GM12892 (cell line): ENCODE results near the gene TBRG4.
A peak's percentile ranks its signal among the peaks of the same experiment; 100 is the strongest.

ENCODE experiments used
- DNase-seq: peaks from one replicate; pipeline ENCODE4 v3.0.0; 2011; ENCODE audit not compliant: insufficient read length
- FAIRE-seq: peaks from 2 replicates; lab custom pipeline; 2011; peaks lifted over from hg19 to GRCh38; lab: Jason Lieb, UNC
- POLR2A ChIP-seq: IDR thresholded peaks from 2 replicates; pipeline ENCODE4 v1.6.1; 2011; ENCODE audit warnings: low read depth, low read length, control low read depth
- POLR2AphosphoS5 ChIP-seq: IDR thresholded peaks from 2 replicates; pipeline ENCODE4 v1.6.1; 2011; ENCODE audit warnings: low read depth, low read length, control low read depth
- TAF1 ChIP-seq: IDR thresholded peaks from 2 replicates; pipeline ENCODE4 v1.6.1; 2011; ENCODE audit warnings: low read depth, mild to moderate bottlenecking, control low read depth, low read length, borderline replicate concordance

The TBRG4 gene

GRCh38 chr7:45138433-45139267, 27.2 kb upstream of the TBRG4 start:
- FAIRE-seq, result no peak
- no peak for DNase-seq
- TF ChIP-seq POLR2A, result no peak

- FAIRE-seq (peak; percentile 81), DNase-seq (peak; percentile 59)
- TF ChIP-seq POLR2AphosphoS5 (no peak), TAF1 (no peak), POLR2A (no peak)
Measured at GRCh38 chr7:45136106-45137060, 24.9 kb upstream of the TBRG4 start.

GRCh38 chr7:45133877-45134276, 22.4 kb upstream of the TBRG4 start:
- no peak for DNase-seq
- no peak for FAIRE-seq
- TF ChIP-seq TAF1 (no peak), POLR2A (no peak), POLR2AphosphoS5 (no peak)

- TF ChIP-seq TAF1 (no peak), POLR2A (no peak), POLR2AphosphoS5 (no peak)
- DNase-seq, result no peak
- FAIRE-seq, result no peak
Measured at GRCh38 chr7:45133352-45133751, 21.9 kb upstream of the TBRG4 start.

GRCh38 chr7:45132708-45133320, 21.3 kb upstream of the TBRG4 start:
- no peak for TF ChIP-seq POLR2A
- TF ChIP-seq POLR2AphosphoS5, result no peak
- TF ChIP-seq TAF1, result no peak
- no peak for DNase-seq
- FAIRE-seq, result no peak

GRCh38 chr7:45131891-45132290, 20.4 kb upstream of the TBRG4 start:
- no peak for FAIRE-seq
- TF ChIP-seq TAF1 (no peak), POLR2AphosphoS5 (no peak), POLR2A (no peak)
- DNase-seq, result no peak

- FAIRE-seq, result no peak
Measured at GRCh38 chr7:45130910-45131309, 19.4 kb upstream of the TBRG4 start.

GRCh38 chr7:45129906-45130305, 18.4 kb upstream of the TBRG4 start:
- FAIRE-seq (no peak), DNase-seq (no peak)
- TF ChIP-seq POLR2A, result no peak
- TF ChIP-seq POLR2AphosphoS5, result no peak
- no peak for TF ChIP-seq TAF1

More at GRCh38 chr7:45130910-45131309, 19.4 kb upstream of the TBRG4 start:
- no peak for TF ChIP-seq POLR2A
- no peak for TF ChIP-seq POLR2AphosphoS5
- no peak for TF ChIP-seq TAF1
- DNase-seq, result no peak

GRCh38 chr7:45129181-45129800, 17.8 kb upstream of the TBRG4 start:
- DNase-seq (no peak), FAIRE-seq (no peak)
- TF ChIP-seq TAF1 (no peak), POLR2A (no peak), POLR2AphosphoS5 (no peak)

GRCh38 chr7:45126920-45127319, 15.4 kb upstream of the TBRG4 start:
- no peak for TF ChIP-seq POLR2AphosphoS5
- no peak for TF ChIP-seq TAF1
- no peak for TF ChIP-seq POLR2A
- DNase-seq (no peak), FAIRE-seq (no peak)

GRCh38 chr7:45126201-45126600, 14.7 kb upstream of the TBRG4 start:
- no peak for TF ChIP-seq TAF1
- no peak for TF ChIP-seq POLR2A
- TF ChIP-seq POLR2AphosphoS5, result no peak
- DNase-seq (no peak), FAIRE-seq (no peak)
